Spleen (tissue), 11 donors: Measurements from ENCODE around the gene SMIM11. TPM values are rescaled to one million over a fixed set of nuclear protein-coding genes. Genes with fewer than 3 reads are reported as not detected.

ENCODE experiments used
- DNase-seq: peaks from one replicate; pipeline ENCODE4 v3.0.0-alpha.2; 2020
- H3K27ac ChIP-seq, 8 donors: fragments of 200-600 bp; sonication (generic) in 7 of 8; 1 replicate in 4 of 8; 2 replicates in 4 of 8; pipeline versions ENCODE4 v1.5.0 to v1.8.0; 2016 to 2021; ENCODE audit warnings: inconsistent platforms in 4 of 8, mild to moderate bottlenecking in 4 of 8, moderate library complexity in 1 of 8
- H3K27me3 ChIP-seq, 7 donors: fragments of 200-600 bp; sonication (generic) in 6 of 7; replicated peaks in 1 of 7; 1 replicate in 4 of 7; 2 replicates in 3 of 7; pipeline versions ENCODE4 v1.5.0 to v1.8.0; 2016 to 2021; ENCODE audit warnings: inconsistent platforms in 3 of 7, mild to moderate bottlenecking in 1 of 7
- H3K36me3 ChIP-seq, 6 donors: fragments of 200-600 bp; sonication (generic) in 5 of 6; 1 replicate in 4 of 6; 2 replicates in 2 of 6; pipeline versions ENCODE4 v1.5.0 to v1.8.0; 2016 to 2021; ENCODE audit warnings: inconsistent platforms in 2 of 6
- H3K4me1 ChIP-seq, 6 donors: fragments of 200-600 bp; sonication (generic) in 5 of 6; 1 replicate in 3 of 6; 2 replicates in 3 of 6; pipeline versions ENCODE4 v1.5.0 to v1.8.0; 2016 to 2021; ENCODE audit warnings: inconsistent platforms in 3 of 6
- H3K4me3 ChIP-seq, 8 donors: fragments of 200-600 bp; sonication (generic) in 7 of 8; 1 replicate in 4 of 8; 2 replicates in 4 of 8; pipeline versions ENCODE4 v1.5.0 to v1.8.0; 2016 to 2021; ENCODE audit warnings: inconsistent platforms in 4 of 8, mild to moderate bottlenecking in 4 of 8, moderate library complexity in 2 of 8
- H3K9me3 ChIP-seq, 8 donors: fragments of 200-600 bp; sonication (generic) in 7 of 8; 1 replicate in 4 of 8; 2 replicates in 4 of 8; pipeline versions ENCODE4 v1.5.0 to v1.8.0; 2016 to 2021; ENCODE audit warnings: inconsistent platforms in 4 of 8
- POLR2A ChIP-seq, 3 donors: fragments of 450-650 bp; IDR thresholded peaks; one replicate each; pipeline ENCODE4 v1.5.1; 2017; ENCODE audit warnings: antibody characterized with exemption in 3 of 3, mild to moderate bottlenecking in 1 of 3
- POLR2AphosphoS5 ChIP-seq, 3 donors: sonication (generic); formaldehyde crosslinking; IDR thresholded peaks; one replicate each; pipeline ENCODE4 v1.5.1; 2017; ENCODE audit warnings: antibody characterized with exemption in 3 of 3
- WGBS, 5 donors: extraction: QIAGEN DNeasy Blood & Tissue Kit in 3 of 5; methylation state at CpG; one replicate each; pipeline versions ENCODE4 v1.1.5 to v1.1.7; 2013 to 2018; 5-methylcytosine and 5-hydroxymethylcytosine counted together
- intact Hi-C: fragments of 100-400 bp; cut with DNase I; formaldehyde crosslinking; loops from one replicate; pipeline ENCODE4 v1.15.0; 2023; ENCODE audit warnings: low total_unique reads
- polyA plus RNA-seq, 3 donors: library from polyadenylated mRNA; stranded (reverse); fragments of 200-250 nt; gene quantifications; one replicate each; pipeline ENCODE4 v1.2.1, GENCODE V29; 2013
- total RNA-seq, 7 donors: library from RNA; depleted of rRNA in 3 of 7; stranded (reverse); fragments of >200 nt in 3 of 7; fragmentation: NEBNext Ultra II Directional in 4 of 7; extraction: Animal tissue kit (Norgen Biotek cat#: 25700) in 4 of 7; gene quantifications; one replicate each; pipeline versions ENCODE4 v1.1.0 to v1.2.1, GENCODE V29; 2016 to 2021
- TF ChIP-seq, protein P1 (sequence below), 11 experiments: fragments of 200-600 bp in 7 of 11; fragments of 450-650 bp in 4 of 11; sonication (generic) in 4 of 11; IDR thresholded peaks in 8 of 11; conservative IDR thresholded peaks in 3 of 11; 1 replicate in 7 of 11; 2 replicates in 4 of 11; pipeline versions ENCODE4 v1.4.0 to v1.8.0; 2016 to 2021; ENCODE audit warnings: antibody characterized with exemption in 11 of 11, inconsistent platforms in 4 of 11, mild to moderate bottlenecking in 1 of 11
- donor health status: healthy with polysubstance abuse.
- donor health status: DM: no; HTN: no; CAD: no; lungs with moderate emphysema.
- donor health status: DM: no; HTN: no; CAD: no.
- donor health status: Bipolar disorder and iron deficiency.
- donor health status: healthy.
- donor health status: DM: no; HTN: no; CAD: no.
- donor health status: DM: yes; HTN: yes; CAD: no.

Gene SMIM11
- total and polyA plus RNA-seq, 10 donors: 3.7 to 18.9 (median 8.0) TPM

DNA sequence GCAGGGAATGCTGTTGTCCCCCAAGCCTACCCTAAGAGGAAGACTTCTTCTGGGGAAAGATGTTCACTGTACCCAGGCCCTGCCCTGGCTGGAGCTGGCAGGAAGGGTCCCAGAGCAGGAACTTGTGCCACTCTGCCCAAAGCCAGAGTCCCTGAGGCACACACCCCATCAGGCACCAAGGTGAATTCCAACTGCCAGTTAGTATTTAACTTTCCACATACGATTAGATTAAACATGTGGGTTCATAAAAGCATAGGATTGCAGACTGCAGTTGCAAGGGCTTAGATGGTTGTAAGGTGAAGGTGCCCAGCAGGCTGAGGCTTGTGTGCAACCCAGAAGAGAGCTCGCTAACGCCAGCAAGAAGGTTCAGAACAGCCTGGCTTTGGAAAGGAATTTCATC, 11.6 kb upstream of the SMIM11 start, which contains the start of gene KCNE2:
TSS of gene KCNE2 (plus strand) at position 274 of the 400 bp plus-strand sequence. CDS start 6,473 bp downstream, outside the sequence.
- TF ChIP-seq POLR2A (IDR thresholded peaks at IDR 0.05): no peak
- TF ChIP-seq, protein P1, sequence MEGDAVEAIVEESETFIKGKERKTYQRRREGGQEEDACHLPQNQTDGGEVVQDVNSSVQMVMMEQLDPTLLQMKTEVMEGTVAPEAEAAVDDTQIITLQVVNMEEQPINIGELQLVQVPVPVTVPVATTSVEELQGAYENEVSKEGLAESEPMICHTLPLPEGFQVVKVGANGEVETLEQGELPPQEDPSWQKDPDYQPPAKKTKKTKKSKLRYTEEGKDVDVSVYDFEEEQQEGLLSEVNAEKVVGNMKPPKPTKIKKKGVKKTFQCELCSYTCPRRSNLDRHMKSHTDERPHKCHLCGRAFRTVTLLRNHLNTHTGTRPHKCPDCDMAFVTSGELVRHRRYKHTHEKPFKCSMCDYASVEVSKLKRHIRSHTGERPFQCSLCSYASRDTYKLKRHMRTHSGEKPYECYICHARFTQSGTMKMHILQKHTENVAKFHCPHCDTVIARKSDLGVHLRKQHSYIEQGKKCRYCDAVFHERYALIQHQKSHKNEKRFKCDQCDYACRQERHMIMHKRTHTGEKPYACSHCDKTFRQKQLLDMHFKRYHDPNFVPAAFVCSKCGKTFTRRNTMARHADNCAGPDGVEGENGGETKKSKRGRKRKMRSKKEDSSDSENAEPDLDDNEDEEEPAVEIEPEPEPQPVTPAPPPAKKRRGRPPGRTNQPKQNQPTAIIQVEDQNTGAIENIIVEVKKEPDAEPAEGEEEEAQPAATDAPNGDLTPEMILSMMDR (IDR thresholded peaks at IDR 0.05 in 8 of 11, conservative IDR thresholded peaks at IDR 0.05 in 3 of 11): no peak
- no peak for TF ChIP-seq POLR2AphosphoS5 (IDR thresholded peaks at IDR 0.05)
- peaks cover 0 to 11% (median 7%) of the 10 kb centered on the region in 6 donors for H3K4me1 ChIP-seq
- 77 to 96% (median 92%) methylated on average over 3 of the region's 3 CpGs for WGBS, 5 donors
- intact Hi-C loops: no loop called here
- H3K27ac ChIP-seq: no peak within 1 kb of the TSS
- H3K27me3 ChIP-seq: peaks cover 0 to 15% (median 4%) of the 10 kb centered on the region in 7 donors
- no peaks in the 10 kb centered on the region for H3K36me3 ChIP-seq
- no peak for DNase-seq
- H3K9me3 ChIP-seq: no peaks in the 10 kb centered on the region
- no peak within 1 kb of the TSS for H3K4me3 ChIP-seq

GRCh38 chr21:34364921-34365320, 10.4 kb upstream of the SMIM11 start:
- peaks cover 0 to 20% (median 4%) of the 10 kb centered on the region in 7 donors for H3K27me3 ChIP-seq
- no peak overlapping the region for H3K27ac ChIP-seq
- intact Hi-C loops: no loop called here
- H3K36me3 ChIP-seq: no peaks in the 10 kb centered on the region
- TF ChIP-seq POLR2AphosphoS5 (IDR thresholded peaks at IDR 0.05): no peak
- no peak for TF ChIP-seq POLR2A (IDR thresholded peaks at IDR 0.05)
- TF ChIP-seq, protein P1 (IDR thresholded peaks at IDR 0.05 in 8 of 11, conservative IDR thresholded peaks at IDR 0.05 in 3 of 11): no peak
- H3K4me1 ChIP-seq: peaks cover 0 to 11% (median 7%) of the 10 kb centered on the region in 6 donors
- DNase-seq: no peak
- no peaks in the 10 kb centered on the region for H3K9me3 ChIP-seq
- H3K4me3 ChIP-seq: no peak overlapping the region

DNA sequence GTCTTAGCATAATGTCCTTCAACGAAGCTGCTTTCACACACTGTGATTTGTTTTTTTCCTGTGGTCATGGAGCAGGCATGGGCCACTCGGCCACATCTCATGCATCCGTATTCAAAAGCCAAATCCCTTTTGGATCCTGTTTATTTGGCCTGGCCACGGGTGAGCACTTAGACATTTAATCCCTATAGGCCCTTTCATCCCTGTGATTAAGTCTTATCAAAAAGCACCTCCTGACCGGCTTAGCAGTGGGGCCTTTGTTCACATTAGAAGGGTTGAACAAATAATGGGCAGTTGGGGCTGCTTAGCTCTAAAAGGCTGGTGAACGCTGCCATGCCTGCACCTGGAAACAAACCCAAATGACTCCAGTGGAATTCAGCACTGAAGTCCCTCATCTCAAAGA, 9.5 kb upstream of the SMIM11 start:
- Histone ChIP-seq H3K36me3 (no peaks in the 10 kb centered on the region), H3K4me3 (no peak overlapping the region), H3K27me3 (peaks cover 0 to 14% (median 4%) of the 10 kb centered on the region in 7 donors), H3K27ac (no peak overlapping the region), H3K9me3 (no peaks in the 10 kb centered on the region), H3K4me1 (peaks cover 0 to 11% (median 7%) of the 10 kb centered on the region in 6 donors)
- no peak for DNase-seq
- intact Hi-C loops: no loop called here
- TF ChIP-seq, protein P1 (IDR thresholded peaks at IDR 0.05 in 8 of 11, conservative IDR thresholded peaks at IDR 0.05 in 3 of 11): no peak
- no peak for TF ChIP-seq POLR2AphosphoS5 (IDR thresholded peaks at IDR 0.05)
- TF ChIP-seq POLR2A (IDR thresholded peaks at IDR 0.05): no peak
- 83 to 91% (median 89%) methylated on average over 6 of the region's 6 CpGs for WGBS, 5 donors

- Histone ChIP-seq H3K4me1 (peaks cover 0 to under 1% (median 0%) of the 10 kb centered on the region in 6 donors), H3K9me3 (no peaks in the 10 kb centered on the region), H3K4me3 (no peak overlapping the region), H3K27ac (no peak overlapping the region), H3K27me3 (peaks cover 0 to 6% (median 0%) of the 10 kb centered on the region in 7 donors), H3K36me3 (no peaks in the 10 kb centered on the region)
- TF ChIP-seq POLR2AphosphoS5 (IDR thresholded peaks at IDR 0.05) (no peak), POLR2A (IDR thresholded peaks at IDR 0.05) (no peak)
- TF ChIP-seq, protein P1 (IDR thresholded peaks at IDR 0.05 in 8 of 11, conservative IDR thresholded peaks at IDR 0.05 in 3 of 11): peak; percentile 9 to 68 (median 51)
- WGBS, 5 donors: 59 to 81% (median 73%) methylated on average over 3 of the region's 3 CpGs
- DNase-seq: no peak
- intact Hi-C loops: no loop called here
Measured at GRCh38 chr21:34367320-34367935, 7.9 kb upstream of the SMIM11 start.
